K562 (cell line): ENCODE results near the gene NPNT. TPM values are rescaled to one million over a fixed set of nuclear protein-coding genes. Genes with fewer than 3 reads are reported as not detected.

ENCODE experiments used
- ATAC-seq: fragments of 200-7000 bp; cut with Tn5 transposase; 3 replicates; pipeline ENCODE4 v1.9.1; 2020; ENCODE audit warnings: moderate library complexity
- BruUV-seq: library from RNA; stranded (reverse); fragments of 400-500 nt; replicated peaks from 2 replicates; lab custom pipeline; 2021; lab: Mats Ljungman, UMichigan
- CTCF ChIA-PET: fragments of 300-600 bp; formaldehyde crosslinking; extraction: SDS; loops from one replicate; lab custom pipeline; 2021; ENCODE audit warnings: low intra/inter-chr PET ratio; lab: Yijun Ruan, JAX
- POLR2A ChIA-PET: fragments of 300-600, 350-650 bp; sonication (Branson Sonifier 250); formaldehyde crosslinking; extraction: SDS; loops from one replicate; lab custom pipeline; 2021; ENCODE audit warnings: antibody characterized with exemption, inconsistent platforms; lab: Yijun Ruan, JAX
- DNase-seq, 4 experiments: peaks; one replicate each; pipeline versions ENCODE4 v3.0.0 to v3.0.0-alpha.2; 2011 to 2018; ENCODE audit warnings: low spot score in 3 of 4, mixed read lengths in 3 of 4; ENCODE audit errors: extremely low read depth in 1 of 4
- FAIRE-seq: peaks from 2 replicates; lab custom pipeline; 2011; peaks lifted over from hg19 to GRCh38; lab: Jason Lieb, UNC
- H2AFZ ChIP-seq: 2 replicates; pipeline ENCODE4 v1.6.0; 2011; ENCODE audit warnings: low read depth, low read length, control low read depth, inconsistent platforms
- H3K27ac ChIP-seq: fragments of 200-600 bp; 3 replicates; pipeline ENCODE4 v1.8.0; 2011; ENCODE audit warnings: low read depth, mild to moderate bottlenecking, control low read depth, inconsistent platforms, low read length, moderate library complexity, mixed read lengths; ENCODE audit errors: extremely low read depth
- H3K27me3 ChIP-seq, 2 experiments: fragments of 300-600 bp in 1 of 2; 2 replicates in 1 of 2; 3 replicates in 1 of 2; pipeline versions ENCODE4 v1.6.0 to v1.8.0; 2011; ENCODE audit warnings: inconsistent platforms in 2 of 2, low read length in 2 of 2, mild to moderate bottlenecking in 1 of 2, mixed read lengths in 1 of 2, moderate library complexity in 1 of 2; ENCODE audit not compliant: control insufficient read depth in 2 of 2, insufficient read depth in 2 of 2
- H3K36me3 ChIP-seq: fragments of 300-600 bp; 3 replicates; pipeline ENCODE4 v1.8.0; 2011; ENCODE audit warnings: mild to moderate bottlenecking, low read length, inconsistent platforms; ENCODE audit not compliant: control insufficient read depth, insufficient read depth
- H3K4me1 ChIP-seq, 2 experiments: fragments of 200-600 bp in 1 of 2; replicated peaks in 1 of 2; 2 replicates in 1 of 2; 3 replicates in 1 of 2; pipeline versions ENCODE4 v1.5.1 to v1.8.0; 2011; ENCODE audit warnings: inconsistent platforms in 2 of 2, low read length in 2 of 2, mild to moderate bottlenecking in 1 of 2, mixed read lengths in 1 of 2, moderate library complexity in 1 of 2; ENCODE audit not compliant: control insufficient read depth in 2 of 2, insufficient read depth in 2 of 2
- H3K4me2 ChIP-seq: 2 replicates; pipeline ENCODE4 v1.6.1; 2011; ENCODE audit warnings: low read length, control low read depth, inconsistent platforms, mixed read lengths; ENCODE audit not compliant: insufficient read depth
- H3K4me3 ChIP-seq: fragments of 200-600 bp; sonication (generic), shearing (Covaris generic); 2 replicates; pipeline ENCODE4 v1.5.1; 2016; ENCODE audit warnings: control low read depth, inconsistent platforms
- H3K79me2 ChIP-seq: fragments of 200-600 bp; 3 replicates; pipeline ENCODE4 v1.8.0; 2011; ENCODE audit warnings: low read length, inconsistent platforms; ENCODE audit not compliant: control insufficient read depth, insufficient read depth
- H3K9ac ChIP-seq, 2 experiments: 2 replicates each; pipeline versions ENCODE4 v1.6.0 to v1.6.1; 2011; ENCODE audit warnings: low read depth in 2 of 2, low read length in 2 of 2, control low read depth in 1 of 2, inconsistent platforms in 1 of 2, mild to moderate bottlenecking in 1 of 2, mixed read lengths in 1 of 2; ENCODE audit not compliant: insufficient read depth in 1 of 2
- H3K9me1 ChIP-seq: one replicate; pipeline ENCODE4 v1.6.0; 2011; ENCODE audit warnings: inconsistent platforms, mild to moderate bottlenecking, low read length, moderate library complexity; ENCODE audit not compliant: control insufficient read depth, insufficient read depth
- H3K9me3 ChIP-seq: replicated peaks from 2 replicates; pipeline ENCODE4 v1.5.1; 2011; ENCODE audit warnings: low read depth, low read length, inconsistent platforms; ENCODE audit not compliant: control insufficient read depth, insufficient read depth
- H4K20me1 ChIP-seq: replicated peaks from 2 replicates; pipeline ENCODE4 v1.6.1; 2011; ENCODE audit warnings: low read length, inconsistent platforms, mixed read lengths; ENCODE audit not compliant: control insufficient read depth, insufficient read depth
- CEBPZ ChIP-seq: fragments of 150-350 bp; IDR thresholded peaks from 2 replicates; pipeline ENCODE4 v1.6.1; 2014; ENCODE audit warnings: low read depth, mild to moderate bottlenecking, low read length, borderline replicate concordance
- MED1 ChIP-seq: sonication (generic); formaldehyde crosslinking; IDR thresholded peaks from 2 replicates; pipeline ENCODE4 v1.8.1; 2023; ENCODE audit warnings: missing genetic modification reagents, borderline replicate concordance
- MTF1 ChIP-seq: fragments of 250-450 bp; sonication (Bioruptor Pico); IDR thresholded peaks from 2 replicates; pipeline ENCODE4 v1.9.0; 2021; ENCODE audit warnings: moderate library complexity, mild to moderate bottlenecking, inconsistent platforms, borderline replicate concordance
- PHB ChIP-seq: fragments of 250-450 bp; sonication (Bioruptor Pico); IDR thresholded peaks from 2 replicates; pipeline ENCODE4 v1.5.0; 2021
- SIN3A ChIP-seq, 2 experiments: fragments of 150-350 bp in 1 of 2; IDR thresholded peaks; 2 replicates each; pipeline ENCODE4 v1.6.1; 2011 to 2016; ENCODE audit warnings: borderline replicate concordance in 2 of 2, low read depth in 2 of 2, low read length in 2 of 2, mild to moderate bottlenecking in 2 of 2, moderate library complexity in 2 of 2; ENCODE audit not compliant: control insufficient read depth in 1 of 2
- WHSC1 ChIP-seq: IDR thresholded peaks from one replicate; pipeline ENCODE4 v1.6.1; 2012; ENCODE audit warnings: low read length, control low read depth, inconsistent platforms
- ZMIZ1 ChIP-seq, 2 experiments: fragments of 150-350 bp in 1 of 2; IDR thresholded peaks; 2 replicates each; pipeline ENCODE4 v1.6.1; 2012 to 2016; ENCODE audit warnings: low read depth in 2 of 2, low read length in 2 of 2, mild to moderate bottlenecking in 1 of 2, moderate library complexity in 1 of 2
- ZNF57 ChIP-seq: fragments of 450-650 bp; formaldehyde crosslinking; IDR thresholded peaks from 2 replicates; pipeline ENCODE4 v1.4.0; 2020; ENCODE audit warnings: mild to moderate bottlenecking, moderate library complexity
- WGBS: fragments of 100-300 bp; shearing (Covaris generic); methylation state at CpG from one replicate; pipeline ENCODE4 v1.1.6; 2016; ENCODE audit warnings: low coverage, mixed read lengths; ENCODE audit not compliant: insufficient coverage; ENCODE audit errors: missing lambda C conversion rate; 5-methylcytosine and 5-hydroxymethylcytosine counted together
- in situ Hi-C: fragments of 300-500 bp; cut with MboI; formaldehyde crosslinking; loops from 4 replicates; pipeline ENCODE4 v1.15.0; 2018; ENCODE audit warnings: inconsistent platforms, mixed read lengths
- intact Hi-C: fragments of 100-400 bp; cut with micrococcal nuclease; formaldehyde crosslinking; loops from 2 replicates; pipeline ENCODE4 v1.14.2; 2022
- polyA plus RNA-seq, 8 experiments: library from polyadenylated mRNA; depleted of rRNA in 4 of 8; stranded (reverse) in 5 of 8; unstranded in 3 of 8; fragments of >200 nt; fragmentation: Nextera tagmentation in 2 of 8; fragmentation: Illumina TruSeq in 1 of 8; extraction: Ambion mirVana in 2 of 8; extraction: Trizol in 1 of 8; gene quantifications; 2 replicates each; pipeline versions ENCODE4 v1.2.1 to v1.2.3, GENCODE V29; 2011 to 2014; ENCODE audit warnings: inconsistent platforms in 1 of 8, missing spikeins in 1 of 8
- total RNA-seq, 7 experiments: library from RNA; depleted of rRNA in 6 of 7; stranded (reverse); fragments of >200 nt in 6 of 7; fragmentation: Illumina TruSeq in 2 of 7; extraction: Trizol in 2 of 7; gene quantifications; 2 replicates each; pipeline versions ENCODE4 v1.2.1 to v1.2.3, GENCODE V29; 2011 to 2021; ENCODE audit warnings: low replicate concordance in 1 of 7
- TF ChIP-seq, protein P1 (sequence below): fragments of 250-450 bp; sonication (Bioruptor Pico); IDR thresholded peaks from 2 replicates; pipeline ENCODE4 v1.4.0; 2020; ENCODE audit warnings: mild to moderate bottlenecking, moderate library complexity

The NPNT gene
- total and polyA plus RNA-seq, 9 of the 15 experiments (the other 6 are each of a cell fraction or from before 2014, with no cell fraction given), result 0.22 TPM; not detected in 8

GRCh38 chr4:105912633-105913032, 17.4 kb downstream of the NPNT start (continued):
- TF ChIP-seq CEBPZ (no peak), WHSC1 (no peak)

GRCh38 chr4:105917171-105917685, 22.0 kb downstream of the NPNT start:
- H3K27me3 ChIP-seq, result no peaks in the 10 kb centered on the region
- in situ Hi-C loops, result no loop called here
- FAIRE-seq (no peak), DNase-seq (no peak)
- ChIA-PET POLR2A (no interaction called here), CTCF (no interaction called here)
- H3K9ac ChIP-seq, result no peak overlapping the region
- H4K20me1 ChIP-seq, result no peaks in the 10 kb centered on the region
- intact Hi-C loops, result no loop called here
- no peaks in the 10 kb centered on the region for H3K9me3 ChIP-seq
- no peak overlapping the region for H3K4me2 ChIP-seq
- H3K27ac ChIP-seq, result no peak overlapping the region
- 0% methylated on average over 3 of the region's 3 CpGs for WGBS
- no TSS peak for BruUV-seq
- H3K4me1 ChIP-seq, result no peaks in the 10 kb centered on the region
- no peak overlapping the region for H3K4me3 ChIP-seq
- no peaks in the 10 kb centered on the region for H3K79me2 ChIP-seq
- TF ChIP-seq PHB (CRISPR knock-in tag) (no peak), SIN3A (IDR thresholded peaks at IDR 0.05; ENCODE audit: borderline replicate concordance in 2 of 2, control insufficient read depth in 1 of 2, low read depth in 2 of 2, low read length in 2 of 2) (no peak), ZNF57 (CRISPR knock-in tag) (no peak), MED1 (CRISPR knock-in tag) (no peak), MTF1 (CRISPR knock-in tag) (no peak), ZMIZ1 (IDR thresholded peaks at IDR 0.05; ENCODE audit: low read depth in 2 of 2, low read length in 2 of 2) (no peak)
- TF ChIP-seq, protein P1, sequence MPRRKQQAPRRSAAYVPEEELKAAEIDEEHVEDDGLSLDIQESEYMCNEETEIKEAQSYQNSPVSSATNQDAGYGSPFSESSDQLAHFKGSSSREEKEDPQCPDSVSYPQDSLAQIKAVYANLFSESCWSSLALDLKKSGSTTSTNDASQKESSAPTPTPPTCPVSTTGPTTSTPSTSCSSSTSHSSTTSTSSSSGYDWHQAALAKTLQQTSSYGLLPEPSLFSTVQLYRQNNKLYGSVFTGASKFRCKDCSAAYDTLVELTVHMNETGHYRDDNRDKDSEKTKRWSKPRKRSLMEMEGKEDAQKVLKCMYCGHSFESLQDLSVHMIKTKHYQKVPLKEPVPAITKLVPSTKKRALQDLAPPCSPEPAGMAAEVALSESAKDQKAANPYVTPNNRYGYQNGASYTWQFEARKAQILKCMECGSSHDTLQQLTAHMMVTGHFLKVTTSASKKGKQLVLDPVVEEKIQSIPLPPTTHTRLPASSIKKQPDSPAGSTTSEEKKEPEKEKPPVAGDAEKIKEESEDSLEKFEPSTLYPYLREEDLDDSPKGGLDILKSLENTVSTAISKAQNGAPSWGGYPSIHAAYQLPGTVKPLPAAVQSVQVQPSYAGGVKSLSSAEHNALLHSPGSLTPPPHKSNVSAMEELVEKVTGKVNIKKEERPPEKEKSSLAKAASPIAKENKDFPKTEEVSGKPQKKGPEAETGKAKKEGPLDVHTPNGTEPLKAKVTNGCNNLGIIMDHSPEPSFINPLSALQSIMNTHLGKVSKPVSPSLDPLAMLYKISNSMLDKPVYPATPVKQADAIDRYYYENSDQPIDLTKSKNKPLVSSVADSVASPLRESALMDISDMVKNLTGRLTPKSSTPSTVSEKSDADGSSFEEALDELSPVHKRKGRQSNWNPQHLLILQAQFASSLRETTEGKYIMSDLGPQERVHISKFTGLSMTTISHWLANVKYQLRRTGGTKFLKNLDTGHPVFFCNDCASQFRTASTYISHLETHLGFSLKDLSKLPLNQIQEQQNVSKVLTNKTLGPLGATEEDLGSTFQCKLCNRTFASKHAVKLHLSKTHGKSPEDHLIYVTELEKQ, result no peak
- TF ChIP-seq, all 486 proteins: peak for 0
- Histone ChIP-seq H3K36me3 (no peaks in the 10 kb centered on the region), H3K9me1 (no peaks in the 10 kb centered on the region), H2AFZ (no peak overlapping the region)
- ATAC-seq, result no peak
